Endothelial cell of umbilical vein (primary cell): ENCODE data around the gene CCL16. TPM values are rescaled to one million over a fixed set of nuclear protein-coding genes. Genes with fewer than 3 reads are reported as not detected.
"Not testable (repeated sequence)": the region's sequence is repeated elsewhere in the genome, so short reads cannot be mapped to it uniquely, and the experiment has no call there.

ENCODE experiments used
- BruUV-seq: library from RNA; stranded (reverse); fragments of 400-500 nt; replicated peaks from 2 replicates; lab custom pipeline; 2021; lab: Mats Ljungman, UMichigan
- CTCF ChIA-PET: fragments of 300-600, 350-600 bp; sonication (Branson Sonifier 250); formaldehyde crosslinking; loops from one replicate; lab custom pipeline; 2021; ENCODE audit warnings: antibody characterized with exemption, inconsistent platforms; lab: Charles Lee
- POLR2A ChIA-PET: fragments of 300-600, 350-600 bp; sonication (Branson Sonifier 250); formaldehyde crosslinking; loops from one replicate; lab custom pipeline; 2021; ENCODE audit warnings: antibody characterized with exemption, inconsistent platforms; lab: Charles Lee
- DNase-seq: peaks from one replicate; pipeline ENCODE4 v3.0.0-alpha.2; 2011; ENCODE audit warnings: low read depth, low spot score
- FAIRE-seq: peaks from 2 replicates; lab custom pipeline; 2011; peaks lifted over from hg19 to GRCh38; lab: Jason Lieb, UNC
- H2AFZ ChIP-seq: 2 replicates; pipeline ENCODE4 v1.6.0; 2012; ENCODE audit warnings: low read depth, low read length, control low read depth, inconsistent platforms
- H3K27ac ChIP-seq: 2 replicates; pipeline ENCODE4 v1.5.1; 2011; ENCODE audit warnings: low read depth, mild to moderate bottlenecking, control low read depth, low read length, moderate library complexity; ENCODE audit not compliant: insufficient read depth
- H3K27me3 ChIP-seq, 2 experiments: 2 replicates each; pipeline versions ENCODE4 v1.6.0 to v1.6.1; 2011; ENCODE audit warnings: low read length in 2 of 2, mixed read lengths in 1 of 2; ENCODE audit not compliant: control insufficient read depth in 2 of 2, insufficient read depth in 2 of 2
- H3K36me3 ChIP-seq, 2 experiments: 2 replicates in 1 of 2; 3 replicates in 1 of 2; pipeline ENCODE4 v1.5.1; 2011; ENCODE audit warnings: low read length in 2 of 2, mild to moderate bottlenecking in 1 of 2, moderate library complexity in 1 of 2; ENCODE audit not compliant: control insufficient read depth in 2 of 2, insufficient read depth in 2 of 2; ENCODE audit errors: extremely low read depth in 1 of 2
- H3K4me1 ChIP-seq: 3 replicates; pipeline ENCODE4 v1.5.1; 2011; ENCODE audit warnings: mild to moderate bottlenecking, low read length; ENCODE audit not compliant: control insufficient read depth, insufficient read depth; ENCODE audit errors: extremely low read depth
- H3K4me2 ChIP-seq: 2 replicates; pipeline ENCODE4 v1.6.1; 2011; ENCODE audit warnings: low read length, control low read depth, mixed read lengths; ENCODE audit not compliant: insufficient read depth
- H3K4me3 ChIP-seq, 3 experiments: fragments of 200-600 bp in 1 of 3; sonication (generic), shearing (Covaris generic) in 1 of 3; replicated peaks in 1 of 3; 2 replicates each; pipeline ENCODE4 v1.5.1; 2011 to 2016; ENCODE audit warnings: control low read depth in 3 of 3, low read length in 3 of 3, mild to moderate bottlenecking in 2 of 3, inconsistent platforms in 1 of 3, low read depth in 1 of 3, moderate library complexity in 1 of 3; ENCODE audit not compliant: insufficient read depth in 1 of 3
- H3K79me2 ChIP-seq: 2 replicates; pipeline ENCODE4 v1.6.0; 2012; ENCODE audit warnings: low read length, inconsistent platforms; ENCODE audit not compliant: control insufficient read depth, insufficient read depth
- H3K9ac ChIP-seq: replicated peaks from 2 replicates; pipeline ENCODE3; 2011; ENCODE audit warnings: low read length, control low read depth; ENCODE audit not compliant: insufficient read depth; ENCODE audit errors: extremely low read depth
- H3K9me1 ChIP-seq: replicated peaks from 3 replicates; pipeline ENCODE4 v1.6.0; 2011; ENCODE audit warnings: mild to moderate bottlenecking, low read length; ENCODE audit not compliant: control insufficient read depth, insufficient read depth; ENCODE audit errors: extremely low read depth
- H3K9me3 ChIP-seq: replicated peaks from 2 replicates; pipeline ENCODE4 v1.5.1; 2012; ENCODE audit warnings: low read length, inconsistent platforms; ENCODE audit not compliant: control insufficient read depth, insufficient read depth
- H4K20me1 ChIP-seq: replicated peaks from 2 replicates; pipeline ENCODE3; 2011; ENCODE audit warnings: mild to moderate bottlenecking, low read length; ENCODE audit not compliant: control insufficient read depth, insufficient read depth; ENCODE audit errors: extremely low read depth
- CTCF ChIP-seq, 2 donors: IDR thresholded peaks; 1 replicate in 1 of 2; 2 replicates in 1 of 2; pipeline ENCODE4 v1.5.1; 2011; ENCODE audit warnings: low read length in 2 of 2, mild to moderate bottlenecking in 2 of 2, moderate library complexity in 2 of 2, control low read depth in 1 of 2, inconsistent platforms in 1 of 2, low read depth in 1 of 2; ENCODE audit not compliant: insufficient read depth in 1 of 2; ENCODE audit errors: extremely low read depth in 1 of 2
- EZH2 ChIP-seq: IDR thresholded peaks from 2 replicates; pipeline ENCODE4 v1.6.1; 2012; ENCODE audit warnings: borderline replicate concordance, low read depth, mild to moderate bottlenecking, moderate library complexity, low read length, inconsistent platforms; ENCODE audit not compliant: severe bottlenecking
- FOS ChIP-seq: IDR thresholded peaks from 2 replicates; pipeline ENCODE4 v1.6.1; 2011; ENCODE audit warnings: mild to moderate bottlenecking, low read length, moderate library complexity, borderline replicate concordance; ENCODE audit not compliant: insufficient read depth
- GATA2 ChIP-seq: IDR thresholded peaks from 2 replicates; pipeline ENCODE4 v1.7.0; 2011; ENCODE audit warnings: low read depth, mild to moderate bottlenecking, moderate library complexity, mixed read lengths, low read length; ENCODE audit not compliant: insufficient read length, insufficient read depth
- JUN ChIP-seq: IDR thresholded peaks from 2 replicates; pipeline ENCODE4 v1.6.1; 2011; ENCODE audit warnings: borderline replicate concordance, low read depth; ENCODE audit not compliant: insufficient read length, insufficient read depth
- MYC ChIP-seq: IDR thresholded peaks from one replicate; pipeline ENCODE4 v1.6.1; 2011; ENCODE audit warnings: mild to moderate bottlenecking, low read depth, low read length
- POLR2A ChIP-seq: IDR thresholded peaks from 2 replicates; pipeline ENCODE4 v1.6.1; 2012; ENCODE audit warnings: low read depth, mild to moderate bottlenecking, control low read depth, low read length
- POLR2AphosphoS5 ChIP-seq: IDR thresholded peaks from 2 replicates; pipeline ENCODE4 v1.6.1; 2012; ENCODE audit warnings: low read depth, mild to moderate bottlenecking, control low read depth, low read length, moderate library complexity; ENCODE audit not compliant: insufficient read depth
- dilution Hi-C: fragments of 300-500 bp; cut with MboI; formaldehyde crosslinking; loops from one replicate; pipeline ENCODE4 v1.15.0; 2019; ENCODE audit warnings: low sequenced_read_pairs; ENCODE audit not compliant: extremely low pct_ligation_motif_present
- intact Hi-C: fragments of 100-400 bp; cut with micrococcal nuclease; formaldehyde crosslinking; loops from one replicate; pipeline ENCODE4 v1.10.0; 2022
- polyA plus RNA-seq, 4 experiments: library from polyadenylated mRNA; depleted of rRNA in 3 of 4; stranded (reverse) in 3 of 4; unstranded in 1 of 4; fragments of >200 nt; gene quantifications; 2 replicates each; pipeline versions ENCODE4 v1.2.1 to v1.2.3, GENCODE V29; 2011 to 2012; ENCODE audit warnings: missing spikeins in 1 of 4
- total RNA-seq: library from RNA; stranded (reverse); gene quantifications from 2 replicates; pipeline ENCODE4 v1.2.3, GENCODE V29; 2021
- TF ChIP-seq, protein P1 (sequence below): IDR thresholded peaks from 2 replicates; pipeline ENCODE4 v1.6.1; 2011; ENCODE audit not compliant: insufficient read depth, insufficient read length

CCL16 gene
- total and polyA plus RNA-seq, 2 donors (not counting 3 experiments of a cell fraction or from before 2014, with no cell fraction given) = 0.18 to 0.51 TPM

- Histone ChIP-seq H4K20me1 (no peaks in the 10 kb centered on the region), H2AFZ (no peak overlapping the region), H3K9me1 (no peaks in the 10 kb centered on the region), H3K27me3 (no peaks in the 10 kb centered on the region), H3K4me2 (no peak overlapping the region), H3K4me1 (peaks cover 9% of the 10 kb centered on the region), H3K9me3 (no peaks in the 10 kb centered on the region), H3K27ac (no peak overlapping the region), H3K79me2 (no peaks in the 10 kb centered on the region), H3K4me3 (no peak overlapping the region), H3K36me3 (no peaks in the 10 kb centered on the region), H3K9ac (no peak overlapping the region)
- intact Hi-C loops = no loop called here
- CTCF ChIA-PET = interaction anchor here (0.8 to 1.6 kb wide), 2 partner anchors 40 to 47 kb away, joined by 3 to 4 read pairs; no protein-coding TSS in a partner anchor
- TF ChIP-seq GATA2 (no peak), POLR2A (no peak), EZH2 (no peak), CTCF (IDR thresholded peaks at IDR 0.05; ENCODE audit: extremely low read depth in 1 of 2, insufficient read depth in 1 of 2, low read depth in 1 of 2, low read length in 2 of 2) (no peak), JUN (no peak), FOS (no peak), MYC (no peak), POLR2AphosphoS5 (no peak)
- TF ChIP-seq, protein P1, sequence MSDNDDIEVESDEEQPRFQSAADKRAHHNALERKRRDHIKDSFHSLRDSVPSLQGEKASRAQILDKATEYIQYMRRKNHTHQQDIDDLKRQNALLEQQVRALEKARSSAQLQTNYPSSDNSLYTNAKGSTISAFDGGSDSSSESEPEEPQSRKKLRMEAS = no peak
- FAIRE-seq (no peak), DNase-seq (no peak)
- dilution Hi-C loops = no loop called here
- no TSS peak for BruUV-seq
- POLR2A ChIA-PET = no interaction called here
These were observed 35.3 kb upstream of the CCL16 start for GRCh38 chr17:36016555-36016954.

GRCh38 chr17:36015895-36016294 is 34.6 kb upstream of the CCL16 start:
- H3K9me1 ChIP-seq, H3K27me3 ChIP-seq, H3K36me3 ChIP-seq, H3K4me3 ChIP-seq, H3K4me2 ChIP-seq, POLR2A ChIA-PET, H3K79me2 ChIP-seq, intact Hi-C loops, H3K9ac ChIP-seq, DNase-seq, H4K20me1 ChIP-seq, BruUV-seq, dilution Hi-C loops, H2AFZ ChIP-seq, FAIRE-seq, H3K4me1 ChIP-seq, H3K9me3 ChIP-seq, H3K27ac ChIP-seq: not testable (repeated sequence)
- CTCF ChIA-PET = interaction anchor here (1.2 to 1.7 kb wide), 2 partner anchors 46 to 57 kb away, joined by 3 to 5 read pairs; no protein-coding TSS in a partner anchor
